Skeletal muscle cell (primary cell): ENCODE data around the gene PES1.
"Not testable (repeated sequence)": the region's sequence is repeated elsewhere in the genome, so short reads cannot be mapped to it uniquely, and the experiment has no call there.

Experiments used
- DNase-seq: peaks from one replicate; pipeline ENCODE4 v3.0.0-alpha.2; 2010; ENCODE audit warnings: low read depth
- H3K4me3 ChIP-seq: 2 replicates; pipeline ENCODE4 v1.5.1; 2011; ENCODE audit warnings: low read depth, mild to moderate bottlenecking, control low read depth, low read length, moderate library complexity

The PES1 gene

GRCh38 chr22:30610299-30610698 is 18.6 kb upstream of the PES1 start:
- no peak for DNase-seq
- no peak overlapping the region for H3K4me3 ChIP-seq

GRCh38 chr22:30609260-30610185 is 17.8 kb upstream of the PES1 start:
- DNase-seq: peak; percentile 61
- no peak overlapping the region for H3K4me3 ChIP-seq

- no peak for DNase-seq
- H3K4me3 ChIP-seq: no peak overlapping the region
Measured at GRCh38 chr22:30607939-30608338, 16.2 kb upstream of the PES1 start.

- peak overlapping the region; percentile 55 for H3K4me3 ChIP-seq
- DNase-seq: no peak
Measured at GRCh38 chr22:30607300-30607930, 15.7 kb upstream of the PES1 start.

- H3K4me3 ChIP-seq: peak within 1 kb of the TSS; percentile 55
Measured at GRCh38 chr22:30606455-30607299, 15.0 kb upstream of the PES1 start, which contains the start of gene TCN2. Gene TCN2, plus strand, starts transcription at chr22:30607174. Its CDS starts 158 bp downstream, at chr22:30607332.

GRCh38 chr22:30605449-30606110 is 13.9 kb upstream of the PES1 start:
- no peak for DNase-seq
- H3K4me3 ChIP-seq: peak overlapping the region; percentile 55

More at GRCh38 chr22:30606455-30607299, 15.0 kb upstream of the PES1 start, which contains the start of gene TCN2:
- DNase-seq: peak; percentile 62

GRCh38 chr22:30604723-30605122 is 13.0 kb upstream of the PES1 start:
- H3K4me3 ChIP-seq: no peak overlapping the region
- no peak for DNase-seq

DNA sequence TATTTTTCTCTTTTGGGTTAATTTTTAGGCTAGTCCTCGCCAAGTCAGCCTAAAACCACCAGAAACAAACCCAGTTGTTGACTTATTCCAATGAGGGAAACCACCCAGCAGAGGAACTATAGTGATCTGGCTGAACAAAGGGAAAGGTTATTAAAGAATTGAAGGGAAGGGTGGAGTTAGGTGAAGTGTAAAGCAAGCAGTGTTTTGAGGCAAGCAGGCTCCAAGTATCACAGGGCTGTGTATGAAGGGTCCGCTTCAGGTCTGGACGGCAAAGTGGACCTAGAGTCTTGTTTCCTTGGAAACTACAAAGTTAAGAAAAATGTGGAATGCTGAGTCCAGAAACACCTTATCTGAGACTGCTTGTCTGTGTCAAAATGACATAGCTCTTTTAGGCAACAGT is 12.1 kb upstream of the PES1 start:
- DNase-seq: no peak
- H3K4me3 ChIP-seq: no peak overlapping the region

GRCh38 chr22:30602049-30602448 is 10.3 kb upstream of the PES1 start:
- DNase-seq: no peak
- no peak overlapping the region for H3K4me3 ChIP-seq

GRCh38 chr22:30601464-30601863 is 9.8 kb upstream of the PES1 start:
- no peak for DNase-seq
- H3K4me3 ChIP-seq: no peak overlapping the region

GRCh38 chr22:30600921-30601320 is 9.2 kb upstream of the PES1 start:
- no peak overlapping the region for H3K4me3 ChIP-seq
- DNase-seq: no peak

DNA sequence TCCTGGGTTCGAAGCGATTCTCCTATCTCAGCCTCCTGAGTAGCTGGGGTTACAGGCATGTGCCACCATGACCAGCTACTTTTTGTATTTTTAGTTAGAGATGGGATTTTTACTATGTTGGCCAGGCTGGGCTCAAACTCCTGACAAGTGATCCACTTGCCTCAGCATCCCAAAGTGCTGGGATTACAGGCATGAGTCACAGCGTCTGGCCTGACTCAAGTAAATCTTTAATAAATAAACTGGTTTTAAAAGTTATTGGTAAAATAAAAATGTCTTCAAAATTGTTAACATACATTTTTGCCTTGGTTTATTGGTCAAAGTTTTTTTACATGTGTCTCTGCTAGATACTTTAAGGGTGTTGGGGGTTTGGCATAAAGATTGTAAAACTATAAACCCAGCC is 7.3 kb upstream of the PES1 start:
- no peak overlapping the region for H3K4me3 ChIP-seq
- no peak for DNase-seq

DNA sequence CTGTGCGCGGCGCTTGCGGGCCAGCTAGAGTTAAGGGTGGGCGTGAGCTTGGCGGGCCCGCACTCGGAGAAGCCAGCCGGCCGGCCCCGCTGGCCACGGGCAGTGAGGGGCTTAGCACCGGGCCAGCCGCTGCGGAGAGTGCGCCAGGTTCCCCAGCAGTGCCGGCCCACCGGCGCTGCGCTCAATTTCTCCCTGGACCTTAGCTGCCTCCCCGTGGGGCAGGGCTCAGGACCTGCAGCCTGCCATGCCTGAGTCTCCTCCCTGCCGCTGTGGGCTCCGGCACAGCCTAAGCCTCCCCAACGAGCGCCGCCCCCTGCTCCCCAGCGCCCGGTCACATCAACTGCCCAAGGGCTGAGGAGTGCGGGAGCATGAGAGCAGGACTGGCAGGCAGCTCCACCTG is 5.2 kb upstream of the PES1 start:
- H3K4me3 ChIP-seq: no peak overlapping the region
- no peak for DNase-seq

DNA sequence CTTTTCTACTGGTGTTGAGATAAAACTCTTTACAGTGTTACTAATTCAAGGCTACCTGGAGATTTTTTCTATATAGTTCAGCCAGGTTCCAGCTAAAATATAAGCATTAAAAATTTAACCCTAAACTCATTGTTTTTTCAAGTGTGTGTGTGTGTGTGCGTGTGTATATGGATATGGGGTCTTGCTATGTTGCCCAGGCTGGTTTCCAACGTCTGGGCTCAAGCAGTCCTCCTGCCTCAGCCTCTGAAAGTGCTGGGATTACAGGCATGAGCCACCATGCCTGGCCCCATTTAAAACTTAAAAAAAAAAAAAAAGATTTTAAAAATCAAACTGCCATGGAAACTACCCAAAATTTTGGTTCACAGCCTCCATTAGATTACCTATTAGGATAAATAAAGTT is 4.5 kb upstream of the PES1 start:
- no peak for DNase-seq
- H3K4me3 ChIP-seq: no peak overlapping the region

GRCh38 chr22:30592360-30592713 is 627 bp upstream of the PES1 start:
- not testable (repeated sequence) for DNase-seq
- peak overlapping the region; percentile 37 for H3K4me3 ChIP-seq

DNA sequence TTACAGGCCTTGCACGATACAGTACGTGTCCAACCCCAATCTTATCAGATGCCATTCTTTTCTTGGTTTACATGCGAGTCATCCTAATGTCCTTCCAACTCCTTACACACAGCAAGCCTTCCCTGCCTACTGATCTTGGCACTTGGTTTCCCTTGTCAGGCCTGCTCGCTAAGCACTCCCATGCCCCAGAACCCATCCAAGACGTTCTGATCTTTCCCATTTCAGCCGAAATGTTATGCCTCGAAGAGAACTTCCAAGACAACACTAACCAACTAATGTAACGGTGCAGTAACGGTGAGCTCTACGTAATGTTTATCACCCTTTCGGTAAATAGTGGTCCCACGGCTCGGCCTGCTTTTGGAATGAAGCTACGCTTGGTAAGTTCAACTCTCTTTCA is 521 bp downstream of the PES1 start:
- DNase-seq: no peak
- peak overlapping the region; percentile 82 for H3K4me3 ChIP-seq

GRCh38 chr22:30586414-30586813 is 5.3 kb downstream of the PES1 start:
- DNase-seq: no peak
- no peak overlapping the region for H3K4me3 ChIP-seq

DNA sequence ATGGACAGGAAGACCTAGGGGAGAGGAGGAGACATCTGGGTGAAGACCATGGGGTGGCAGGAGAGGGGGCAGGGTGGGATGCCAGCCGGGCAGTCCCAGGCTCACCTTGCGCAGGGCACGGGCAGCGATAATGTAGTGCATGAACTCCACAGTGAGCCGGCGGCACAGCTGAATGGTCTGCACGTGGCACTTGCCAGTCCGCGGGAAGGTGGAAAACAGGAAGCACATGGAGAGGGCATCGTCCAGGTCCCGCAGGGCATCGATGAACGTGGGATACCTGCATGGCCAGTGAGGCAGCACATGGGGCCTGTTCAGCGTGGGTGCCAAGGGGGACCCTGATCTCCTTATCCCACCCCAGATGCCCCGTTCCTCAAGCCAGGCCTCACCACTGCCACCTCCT is 7.3 kb downstream of the PES1 start:
- H3K4me3 ChIP-seq: no peak overlapping the region
- no peak for DNase-seq

- DNase-seq: no peak
- no peak overlapping the region for H3K4me3 ChIP-seq
Measured at GRCh38 chr22:30582788-30583545, 8.7 kb downstream of the PES1 start.
